ENCODE data around the gene CMIP.

CMIP gene

GRCh38 chr16:81553080-81553813 is 108.6 kb downstream of the CMIP start:
- H3K9ac ChIP-seq (ENCODE audit: low read depth, low read length), result no peak overlapping the region
- no peak overlapping the region for H3K4me3 ChIP-seq (ENCODE audit: low read depth in 1 of 2, low read length in 2 of 2)
- TF ChIP-seq CTCF (IDR thresholded peaks at IDR 0.05; ENCODE audit: borderline replicate concordance, extremely low read depth, low read length, poor library complexity, severe bottlenecking), result no peak
- TF ChIP-seq EZH2 (IDR thresholded peaks at IDR 0.05; ENCODE audit: borderline replicate concordance, low read depth, low read length, severe bottlenecking), result no peak
- peaks cover 98% of the 10 kb centered on the region for H3K79me2 ChIP-seq (ENCODE audit: insufficient read depth, low read length)
- DNase-seq, result no peak
- H3K27me3 ChIP-seq (ENCODE audit: insufficient read depth, low read length, poor library complexity), result no peaks in the 10 kb centered on the region
- H2AFZ ChIP-seq (ENCODE audit: low read depth, low read length), result no peak overlapping the region
- H3K4me1 ChIP-seq (ENCODE audit: insufficient read depth, low read length), result no peaks in the 10 kb centered on the region
- 0 out of 2 replicates have a peak, but pooled peaks cover 10% of the 10 kb centered on the region for H3K36me3 ChIP-seq (ENCODE audit: insufficient read depth, low read length)
- H3K9me3 ChIP-seq (ENCODE audit: insufficient read depth, low read length, severe bottlenecking), result no peaks in the 10 kb centered on the region
- H3K27ac ChIP-seq (ENCODE audit: low read length), result peak overlapping the region; percentile 10; the same call in 1 of the 2 replicates
- peaks cover 88% of the 10 kb centered on the region for H4K20me1 ChIP-seq (ENCODE audit: insufficient read depth, low read length)
- ATAC-seq (ENCODE audit: insufficient read depth, low read depth), result no peak
- H3K4me2 ChIP-seq (ENCODE audit: insufficient read depth, low read length), result no peak overlapping the region

- ATAC-seq (ENCODE audit: insufficient read depth, low read depth) (peak; percentile 55; the same call in 1 of the 3 replicates), DNase-seq (no peak)
- Histone ChIP-seq H3K9me3 (ENCODE audit: insufficient read depth, low read length, severe bottlenecking) (no peaks in the 10 kb centered on the region), H3K36me3 (ENCODE audit: insufficient read depth, low read length) (0 out of 2 replicates have a peak, but pooled peaks cover 10% of the 10 kb centered on the region), H3K9ac (ENCODE audit: low read depth, low read length) (no peak overlapping the region), H3K4me2 (ENCODE audit: insufficient read depth, low read length) (no peak overlapping the region), H3K27me3 (ENCODE audit: insufficient read depth, low read length, poor library complexity) (no peaks in the 10 kb centered on the region), H3K27ac (ENCODE audit: low read length) (no peak overlapping the region), H4K20me1 (ENCODE audit: insufficient read depth, low read length) (peaks cover 88% of the 10 kb centered on the region), H2AFZ (ENCODE audit: low read depth, low read length) (no peak overlapping the region), H3K79me2 (ENCODE audit: insufficient read depth, low read length) (peaks cover 98% of the 10 kb centered on the region), H3K4me1 (ENCODE audit: insufficient read depth, low read length) (no peaks in the 10 kb centered on the region), H3K4me3 (ENCODE audit: low read depth in 1 of 2, low read length in 2 of 2) (no peak overlapping the region)
- no peak for TF ChIP-seq EZH2 (IDR thresholded peaks at IDR 0.05; ENCODE audit: borderline replicate concordance, low read depth, low read length, severe bottlenecking)
- no peak for TF ChIP-seq CTCF (IDR thresholded peaks at IDR 0.05; ENCODE audit: borderline replicate concordance, extremely low read depth, low read length, poor library complexity, severe bottlenecking)
Observed at GRCh38 chr16:81553814-81554675, 109.4 kb downstream of the CMIP start.

GRCh38 chr16:81554979-81555378 is 110.4 kb downstream of the CMIP start:
- H3K27ac ChIP-seq (ENCODE audit: low read length), result no peak overlapping the region
- no peak for TF ChIP-seq EZH2 (IDR thresholded peaks at IDR 0.05; ENCODE audit: borderline replicate concordance, low read depth, low read length, severe bottlenecking)
- no peak for TF ChIP-seq CTCF (IDR thresholded peaks at IDR 0.05; ENCODE audit: borderline replicate concordance, extremely low read depth, low read length, poor library complexity, severe bottlenecking)
- H2AFZ ChIP-seq (ENCODE audit: low read depth, low read length), result no peak overlapping the region
- H3K4me1 ChIP-seq (ENCODE audit: insufficient read depth, low read length), result no peaks in the 10 kb centered on the region
- peaks cover 96% of the 10 kb centered on the region for H3K79me2 ChIP-seq (ENCODE audit: insufficient read depth, low read length)
- no peaks in the 10 kb centered on the region for H3K9me3 ChIP-seq (ENCODE audit: insufficient read depth, low read length, severe bottlenecking)
- H3K9ac ChIP-seq (ENCODE audit: low read depth, low read length), result no peak overlapping the region
- ATAC-seq (ENCODE audit: insufficient read depth, low read depth), result no peak
- H4K20me1 ChIP-seq (ENCODE audit: insufficient read depth, low read length), result peaks cover 86% of the 10 kb centered on the region
- H3K36me3 ChIP-seq (ENCODE audit: insufficient read depth, low read length), result 0 out of 2 replicates have a peak, but pooled peaks cover 7% of the 10 kb centered on the region
- H3K4me3 ChIP-seq (ENCODE audit: low read depth in 1 of 2, low read length in 2 of 2), result no peak overlapping the region
- no peak overlapping the region for H3K4me2 ChIP-seq (ENCODE audit: insufficient read depth, low read length)
- no peak for DNase-seq
- no peaks in the 10 kb centered on the region for H3K27me3 ChIP-seq (ENCODE audit: insufficient read depth, low read length, poor library complexity)
